Hematopoietic multipotent progenitor cell treated with erythropoietin and hydrocortisone succinate and interleukin-3 and kit ligand, for 17 days (in vitro differentiated cells): ENCODE measurements around the gene RBMS3.
"Not testable (repeated sequence)": the region's sequence is repeated elsewhere in the genome, so short reads cannot be mapped to it uniquely, and the experiment has no call there.

ENCODE experiments used
- DNase-seq: peaks from one replicate; pipeline ENCODE4 v3.0.0-alpha.2; 2015; ENCODE audit warnings: low spot score

RBMS3 gene

DNA sequence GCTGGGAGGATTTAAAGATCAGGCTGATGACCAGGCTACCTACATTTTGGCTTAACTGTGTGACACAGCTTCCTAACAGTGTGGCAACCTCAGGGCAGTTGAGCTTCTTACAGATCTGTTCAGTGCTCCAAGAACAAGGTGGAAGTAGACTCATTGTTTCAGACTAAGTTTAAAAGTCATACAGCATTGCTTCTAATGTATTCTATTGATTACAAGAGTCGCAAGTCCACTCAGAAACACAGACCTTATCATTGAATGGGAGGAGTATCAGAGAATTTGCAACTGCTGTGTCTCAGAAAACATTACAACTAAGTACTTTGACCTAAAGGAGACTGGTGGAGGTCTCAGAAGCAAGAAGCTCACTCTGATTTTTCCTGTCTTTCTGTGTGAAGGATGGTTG, 746.0 kb downstream of the RBMS3 start:
- no peak for DNase-seq

DNA sequence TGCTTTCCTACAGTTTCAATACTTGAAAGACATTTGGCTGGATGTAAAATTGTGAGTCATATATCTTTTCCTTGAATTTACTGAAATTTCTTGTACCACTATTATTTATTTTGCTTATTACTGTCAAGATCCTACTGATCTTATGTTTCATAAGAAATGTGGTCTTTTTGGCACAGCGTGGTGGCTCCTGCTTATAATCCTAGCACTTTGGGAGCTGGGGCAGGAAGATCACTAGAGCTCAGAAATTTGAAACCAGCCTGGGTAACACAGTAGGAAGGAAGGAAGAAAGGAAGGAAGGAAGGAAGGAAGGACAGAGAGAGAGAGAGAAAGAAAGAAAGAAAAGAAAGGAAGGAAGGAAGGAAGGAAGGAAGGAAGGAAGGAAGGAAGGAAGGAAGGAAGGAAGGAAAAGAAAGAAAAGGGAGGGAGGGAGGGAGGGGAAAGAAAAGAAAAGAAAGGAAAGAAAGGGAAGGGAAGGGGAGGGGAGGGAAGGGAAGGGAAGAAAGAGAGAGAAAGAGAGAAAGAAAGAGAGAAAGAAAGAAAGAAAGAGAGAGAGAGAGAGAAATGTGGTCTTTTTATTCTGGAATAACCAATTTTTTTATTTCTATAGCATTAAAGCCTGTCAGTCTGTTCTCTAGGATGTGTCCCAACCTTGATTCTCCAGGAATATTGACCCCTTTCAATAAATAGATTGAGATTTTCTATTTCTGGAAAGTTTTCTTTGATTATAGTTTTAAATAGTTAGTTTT, 753.5 kb downstream of the RBMS3 start:
- DNase-seq: no peak

DNA sequence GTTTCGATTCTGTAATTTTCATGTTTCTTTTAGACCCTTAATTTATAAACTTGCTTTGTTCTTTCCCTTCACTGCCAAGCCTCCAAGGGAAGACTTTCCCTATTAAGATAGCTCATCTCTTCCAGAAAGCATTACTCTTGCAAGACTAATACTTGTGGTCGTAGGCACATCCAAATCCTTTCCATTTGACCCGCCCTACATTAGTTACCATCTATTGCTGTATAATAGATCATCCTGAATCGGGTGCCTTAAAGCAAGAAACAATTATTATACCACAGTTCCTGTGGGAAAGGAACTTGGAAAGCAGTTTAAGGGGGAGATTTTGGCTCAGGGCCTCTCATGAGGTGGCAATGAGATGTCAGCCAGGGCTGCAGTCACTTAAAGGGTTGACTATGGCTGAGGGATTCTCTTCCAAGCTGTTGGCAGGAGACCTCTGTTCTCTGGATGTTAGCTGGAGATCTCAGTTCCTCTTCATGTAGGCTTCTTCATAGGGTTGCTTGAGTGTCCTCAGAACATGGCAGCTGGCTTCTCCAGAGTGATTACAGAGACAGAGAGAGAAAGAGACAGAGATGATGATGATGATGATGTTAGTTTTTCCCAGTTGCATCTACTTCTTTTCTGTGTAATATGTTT, 755.2 kb downstream of the RBMS3 start:
- DNase-seq: no peak

DNA sequence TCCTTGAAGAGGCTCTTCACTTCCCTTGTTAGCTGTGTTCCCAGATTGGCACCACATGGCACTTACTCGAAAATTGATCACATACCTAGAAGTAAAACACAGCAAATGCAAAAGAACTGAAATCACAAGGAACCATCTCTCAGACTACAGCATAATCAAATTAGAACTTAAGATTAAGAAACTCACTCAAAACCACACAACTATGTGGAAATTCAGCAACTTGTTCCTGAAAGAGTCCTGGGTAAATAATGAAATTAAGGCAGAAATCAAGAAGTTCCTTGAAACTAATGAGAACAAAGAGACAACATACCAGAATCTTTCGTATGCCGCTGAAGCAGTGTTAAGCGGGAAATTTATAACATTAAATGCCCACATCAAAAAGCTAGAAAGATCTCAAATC, 759.3 kb downstream of the RBMS3 start:
- DNase-seq: no peak

DNA sequence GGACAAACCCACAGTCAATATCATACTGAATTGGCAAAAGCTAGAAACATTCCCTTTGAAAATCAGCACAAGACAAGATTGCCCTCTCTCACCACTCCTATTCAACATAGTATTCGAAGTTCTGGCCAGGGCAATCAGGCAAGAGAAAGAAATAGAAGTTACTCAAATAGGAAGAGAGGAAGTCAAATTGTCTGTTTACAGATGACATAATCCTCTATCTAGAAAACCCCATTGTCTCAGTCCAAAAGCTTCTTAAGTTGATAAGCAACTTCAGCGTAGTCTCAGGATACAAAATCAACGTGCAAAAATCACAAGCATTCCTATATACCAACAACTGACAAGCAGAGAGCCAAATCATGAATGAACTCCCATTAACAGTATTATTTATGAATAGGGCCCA, 760.6 kb downstream of the RBMS3 start:
- not testable (repeated sequence) for DNase-seq

DNA sequence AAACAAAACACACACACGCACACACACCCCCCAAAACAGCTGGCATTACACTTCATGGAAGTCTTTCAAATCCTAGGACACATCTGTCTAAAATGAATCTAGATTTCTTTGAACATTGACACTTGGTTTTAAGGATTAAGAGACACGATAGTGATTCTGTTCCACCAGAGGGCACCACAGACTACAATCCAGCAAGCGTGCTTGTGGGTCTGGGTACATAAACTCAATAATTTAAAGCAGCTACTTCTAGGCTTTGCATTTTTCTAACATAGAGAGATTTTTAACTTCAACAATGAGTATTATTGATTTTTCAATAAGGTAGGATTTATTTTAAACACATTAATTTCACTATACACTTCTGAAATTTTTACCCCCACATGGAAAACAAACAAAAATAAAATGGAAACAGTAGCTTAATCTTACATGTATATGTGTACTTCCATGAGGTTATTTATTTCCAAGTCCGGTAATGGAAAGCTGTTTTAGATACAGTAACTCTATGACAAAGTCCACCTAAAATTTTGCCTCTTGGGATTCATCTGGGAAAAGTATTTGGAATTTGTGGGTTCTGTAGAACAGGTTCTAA, 761.5 kb downstream of the RBMS3 start:
- DNase-seq: no peak

DNA sequence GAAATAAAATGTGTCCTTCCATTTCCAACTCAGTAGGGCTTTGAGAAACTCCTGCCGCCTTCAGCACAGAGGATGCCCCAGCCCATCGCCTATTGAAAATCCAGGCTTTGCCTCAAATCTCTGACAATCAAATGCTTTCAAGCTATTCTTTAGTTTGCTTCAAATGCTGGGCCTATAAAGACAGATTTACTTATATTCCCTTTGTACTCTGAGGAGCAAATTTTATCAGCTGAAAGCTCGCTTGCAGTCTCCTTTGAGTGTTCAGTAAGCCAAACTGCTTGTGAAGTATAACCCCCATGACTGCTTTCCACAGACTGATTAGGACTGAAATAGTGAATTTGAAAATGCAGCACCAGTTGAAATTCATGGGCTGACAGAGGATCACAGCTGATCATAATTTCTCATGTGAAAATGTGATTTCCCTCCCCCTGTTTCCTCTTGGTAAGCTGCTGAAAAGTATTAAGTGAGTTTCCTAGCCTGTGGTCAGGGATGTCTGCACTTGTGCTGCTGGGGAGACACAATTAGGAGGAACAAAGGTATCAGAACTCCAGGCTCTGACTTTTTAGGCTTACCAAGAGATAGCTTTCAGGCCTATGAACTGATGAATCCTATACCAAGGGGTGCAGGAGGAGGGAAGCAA, 762.2 kb downstream of the RBMS3 start:
- no peak for DNase-seq

DNA sequence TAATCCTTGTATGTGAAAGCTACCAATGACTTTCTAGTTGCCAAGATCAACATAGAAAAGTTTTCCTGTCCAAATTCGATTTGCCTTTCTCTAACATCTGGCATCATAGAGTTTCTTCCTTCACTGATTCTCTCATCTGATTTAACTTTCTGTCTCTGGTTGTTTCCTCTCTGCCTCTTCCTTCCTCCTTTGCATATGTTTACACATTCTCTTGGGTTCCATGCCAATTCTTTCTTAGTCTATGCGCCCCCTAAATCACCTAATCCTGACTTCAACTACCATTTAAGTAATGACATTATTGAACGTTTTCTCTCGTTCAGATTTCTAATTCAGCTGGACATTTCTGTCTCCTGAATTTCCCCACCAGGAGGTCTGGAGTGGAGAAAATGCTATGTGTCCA, 763.6 kb downstream of the RBMS3 start:
- no peak for DNase-seq

DNA sequence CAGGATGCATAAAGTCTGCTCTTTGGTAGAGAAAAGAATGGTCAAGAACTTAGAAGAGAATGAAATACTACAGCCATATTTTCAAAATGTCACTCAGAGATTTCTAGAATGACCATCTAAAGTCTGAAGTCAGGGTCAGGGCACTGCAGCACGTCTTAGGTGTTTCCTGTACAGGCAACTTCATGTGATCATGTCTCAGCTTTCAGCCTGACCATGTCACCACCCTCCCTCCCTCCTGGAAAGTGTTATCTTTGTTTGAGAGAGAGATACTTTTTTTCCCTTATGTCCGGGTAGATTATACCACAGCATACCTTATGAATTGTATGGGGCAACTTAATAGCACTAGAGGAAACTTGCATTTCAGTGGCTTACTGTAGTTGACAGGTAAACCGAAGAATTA, 767.6 kb downstream of the RBMS3 start:
- no peak for DNase-seq

DNA sequence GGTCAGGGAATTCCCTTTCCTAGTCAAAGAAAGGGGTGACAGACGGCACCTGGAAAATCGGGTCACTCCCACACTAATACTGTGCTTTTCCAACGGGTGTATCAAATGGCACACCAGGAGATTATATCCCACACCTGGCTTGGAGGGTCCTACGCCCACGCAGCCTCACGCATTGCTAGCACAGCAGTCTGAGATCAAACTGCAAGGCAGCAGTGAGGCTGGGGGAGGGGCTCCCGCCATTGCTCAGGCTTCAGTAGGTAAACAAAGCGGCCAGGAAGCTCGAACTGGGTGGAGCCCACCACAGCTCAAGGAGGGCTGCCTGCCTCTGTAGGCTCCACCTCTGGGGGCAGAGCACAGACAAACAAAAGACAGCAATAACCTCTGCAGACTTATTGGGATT, 769.2 kb downstream of the RBMS3 start:
- DNase-seq: not testable (repeated sequence)

DNA sequence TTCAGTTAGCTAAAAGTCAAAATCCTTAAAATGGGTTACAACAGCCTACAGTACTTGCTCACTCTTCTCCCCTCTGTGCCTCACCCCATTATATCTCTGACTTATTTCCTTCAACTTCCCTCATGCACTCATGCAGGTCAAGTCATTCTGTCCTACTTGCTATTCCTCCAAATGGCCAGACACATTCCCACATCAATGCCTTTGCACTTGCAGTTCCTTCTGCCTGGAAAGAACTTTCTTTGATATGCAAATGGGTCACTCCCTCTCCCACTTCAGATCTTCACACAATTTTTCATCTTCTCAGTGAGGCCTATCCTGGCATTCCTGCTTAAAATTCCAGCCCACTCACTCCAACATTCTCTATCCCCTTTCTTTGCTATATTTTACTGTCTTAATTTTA, 778.4 kb downstream of the RBMS3 start:
- no peak for DNase-seq
